Neural crest cell (in vitro differentiated cells): ENCODE results near the gene SLX9. TPM values are rescaled to one million over a fixed set of nuclear protein-coding genes. Genes with fewer than 3 reads are reported as not detected.
A peak's percentile ranks its signal among the peaks of the same experiment; 100 is the strongest.

Experiments used
- DNase-seq: peaks from one replicate; pipeline ENCODE4 v3.0.0; 2021; ENCODE audit warnings: low read depth, mixed read lengths, low spot score
- H3K27ac Mint-ChIP-seq: one replicate; pipeline ENCODE4 v1.8.0; 2021; ENCODE audit warnings: mild to moderate bottlenecking, mixed read lengths; ENCODE audit not compliant: unreplicated experiment
- H3K27me3 Mint-ChIP-seq: 2 replicates; pipeline ENCODE4 v1.8.0; 2021; ENCODE audit warnings: low read depth, mild to moderate bottlenecking, mixed read lengths
- H3K36me3 Mint-ChIP-seq: 2 replicates; pipeline ENCODE4 v1.8.0; 2021; ENCODE audit warnings: low read depth, mild to moderate bottlenecking, mixed read lengths
- H3K4me1 Mint-ChIP-seq: 2 replicates; pipeline ENCODE4 v1.8.0; 2021; ENCODE audit warnings: mixed read lengths
- H3K4me3 Mint-ChIP-seq: one replicate; pipeline ENCODE4 v1.8.0; 2021; ENCODE audit warnings: mild to moderate bottlenecking, mixed read lengths
- H3K9me3 Mint-ChIP-seq: 2 replicates; pipeline ENCODE4 v1.8.0; 2021; ENCODE audit warnings: mixed read lengths
- total RNA-seq: library from RNA; stranded (reverse); gene quantifications from 2 replicates; pipeline ENCODE4 v1.2.1, GENCODE V29; 2021
- TF ChIP-seq, protein P1 (sequence below): fragments of 200-600 bp; sonication (generic); conservative IDR thresholded peaks from 2 replicates; pipeline ENCODE4 v1.5.0; 2021; ENCODE audit warnings: antibody characterized with exemption, mild to moderate bottlenecking

The SLX9 gene
- total RNA-seq, 1 donor from 2014 or later, result 42.3 TPM

DNA sequence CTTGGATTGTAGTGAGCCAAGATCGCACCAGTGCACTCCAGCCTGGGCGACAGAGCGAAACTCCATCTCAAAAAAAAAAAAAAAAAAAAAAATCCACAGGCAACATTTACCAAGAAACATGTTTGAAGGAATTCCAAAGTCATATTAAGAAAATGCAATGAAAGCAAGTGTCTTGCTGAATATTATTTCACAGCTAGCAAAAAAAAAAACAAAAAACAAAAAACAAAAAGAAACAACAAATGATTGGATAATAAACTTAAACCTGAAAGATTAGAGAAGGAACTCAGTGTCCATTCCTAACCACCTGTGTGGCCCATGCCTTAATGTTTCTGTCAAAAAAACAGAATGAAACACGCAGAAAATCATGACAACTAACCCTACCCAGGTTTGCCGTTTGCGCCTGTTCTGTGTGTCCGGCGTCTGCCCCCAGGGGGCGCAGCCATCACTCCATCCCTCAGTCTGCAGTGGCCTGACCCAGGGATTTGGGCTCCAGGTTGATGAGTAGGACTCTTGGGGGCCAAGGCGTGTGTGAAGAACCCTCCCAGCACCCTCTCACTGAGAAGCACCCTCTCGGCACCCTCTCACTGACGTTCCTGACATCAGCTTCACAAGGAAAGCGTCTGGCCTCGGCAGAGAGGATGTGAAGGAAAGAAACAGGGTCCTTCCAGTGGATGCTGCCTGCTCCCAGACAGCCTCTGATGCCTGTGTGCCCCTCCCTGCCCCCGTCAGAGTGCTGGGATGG, 47.1 kb upstream of the SLX9 start:
- Mint-ChIP-seq H3K27me3 (peaks cover 8% of the 10 kb centered on the region), H3K4me1 (no peaks in the 10 kb centered on the region), H3K9me3 (no peaks in the 10 kb centered on the region), H3K4me3 (no peak overlapping the region), H3K36me3 (no peaks in the 10 kb centered on the region), H3K27ac (no peak overlapping the region)
- peak; percentile 67 for DNase-seq
- TF ChIP-seq, protein P1, sequence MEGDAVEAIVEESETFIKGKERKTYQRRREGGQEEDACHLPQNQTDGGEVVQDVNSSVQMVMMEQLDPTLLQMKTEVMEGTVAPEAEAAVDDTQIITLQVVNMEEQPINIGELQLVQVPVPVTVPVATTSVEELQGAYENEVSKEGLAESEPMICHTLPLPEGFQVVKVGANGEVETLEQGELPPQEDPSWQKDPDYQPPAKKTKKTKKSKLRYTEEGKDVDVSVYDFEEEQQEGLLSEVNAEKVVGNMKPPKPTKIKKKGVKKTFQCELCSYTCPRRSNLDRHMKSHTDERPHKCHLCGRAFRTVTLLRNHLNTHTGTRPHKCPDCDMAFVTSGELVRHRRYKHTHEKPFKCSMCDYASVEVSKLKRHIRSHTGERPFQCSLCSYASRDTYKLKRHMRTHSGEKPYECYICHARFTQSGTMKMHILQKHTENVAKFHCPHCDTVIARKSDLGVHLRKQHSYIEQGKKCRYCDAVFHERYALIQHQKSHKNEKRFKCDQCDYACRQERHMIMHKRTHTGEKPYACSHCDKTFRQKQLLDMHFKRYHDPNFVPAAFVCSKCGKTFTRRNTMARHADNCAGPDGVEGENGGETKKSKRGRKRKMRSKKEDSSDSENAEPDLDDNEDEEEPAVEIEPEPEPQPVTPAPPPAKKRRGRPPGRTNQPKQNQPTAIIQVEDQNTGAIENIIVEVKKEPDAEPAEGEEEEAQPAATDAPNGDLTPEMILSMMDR, result peak; percentile 81

DNA sequence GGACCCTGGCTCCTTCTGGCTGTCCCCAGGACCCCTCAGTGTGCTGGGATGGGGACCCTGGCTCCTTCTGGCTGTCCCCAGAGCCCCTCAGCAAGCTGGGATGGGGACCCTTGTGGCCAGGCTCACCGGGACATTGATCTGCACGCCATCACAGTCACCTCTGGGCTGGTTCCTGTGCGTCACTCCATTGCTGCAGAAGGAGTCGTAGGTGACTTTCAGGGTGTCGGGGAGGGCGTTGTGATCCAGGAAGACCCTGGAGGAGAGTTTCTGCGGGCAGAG, 46.6 kb upstream of the SLX9 start:
- Mint-ChIP-seq H3K27ac (no peak overlapping the region), H3K27me3 (peaks cover 8% of the 10 kb centered on the region), H3K9me3 (no peaks in the 10 kb centered on the region), H3K4me3 (no peak overlapping the region), H3K4me1 (no peaks in the 10 kb centered on the region), H3K36me3 (no peaks in the 10 kb centered on the region)
- TF ChIP-seq, protein P1, result no peak
- no peak for DNase-seq

GRCh38 chr21:44893948-44894656, 45.7 kb upstream of the SLX9 start:
- H3K27me3 Mint-ChIP-seq, result peaks cover 11% of the 10 kb centered on the region
- TF ChIP-seq, protein P1, result no peak
- DNase-seq, result no peak
- H3K36me3 Mint-ChIP-seq, result no peaks in the 10 kb centered on the region
- no peaks in the 10 kb centered on the region for H3K9me3 Mint-ChIP-seq
- H3K4me3 Mint-ChIP-seq, result no peak overlapping the region
- no peaks in the 10 kb centered on the region for H3K4me1 Mint-ChIP-seq
- no peak overlapping the region for H3K27ac Mint-ChIP-seq

GRCh38 chr21:44894687-44895302, 45.0 kb upstream of the SLX9 start:
- TF ChIP-seq, protein P1, result no peak
- DNase-seq, result no peak
- Mint-ChIP-seq H3K4me3 (no peak overlapping the region), H3K27ac (no peak overlapping the region), H3K9me3 (no peaks in the 10 kb centered on the region), H3K36me3 (no peaks in the 10 kb centered on the region), H3K4me1 (no peaks in the 10 kb centered on the region), H3K27me3 (peaks cover 11% of the 10 kb centered on the region)

DNA sequence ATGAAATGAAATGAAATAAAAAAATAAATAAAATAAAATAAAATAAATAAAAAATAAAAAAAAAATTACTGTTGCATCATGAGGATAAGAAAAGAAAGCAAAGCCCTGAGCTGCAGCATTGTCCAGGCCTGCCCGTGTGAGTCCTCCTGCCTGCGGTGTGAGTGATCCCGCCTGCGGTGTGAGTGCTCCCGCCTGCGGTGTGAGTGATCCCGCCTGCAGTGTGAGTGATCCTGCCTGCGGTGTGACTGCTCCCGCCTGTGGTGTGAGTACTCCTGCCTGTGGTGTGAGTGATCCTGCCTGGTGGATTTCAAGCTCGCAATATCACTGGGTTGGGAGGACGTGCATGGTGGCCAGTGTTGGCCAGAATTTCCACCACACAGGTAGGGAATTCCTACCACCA, 44.0 kb upstream of the SLX9 start:
- no peak overlapping the region for H3K4me3 Mint-ChIP-seq
- H3K9me3 Mint-ChIP-seq, result no peaks in the 10 kb centered on the region
- no peak overlapping the region for H3K27ac Mint-ChIP-seq
- no peak for DNase-seq
- TF ChIP-seq, protein P1, result no peak
- H3K36me3 Mint-ChIP-seq, result no peaks in the 10 kb centered on the region
- peaks cover 11% of the 10 kb centered on the region for H3K27me3 Mint-ChIP-seq
- H3K4me1 Mint-ChIP-seq, result no peaks in the 10 kb centered on the region
